WTC11 (cell line): ENCODE data around the gene RNF38.

ENCODE experiments used
- IRF1 ChIP-seq: sonication (generic); formaldehyde crosslinking; IDR thresholded peaks from 2 replicates; pipeline ENCODE4 v1.8.0; 2023; ENCODE audit warnings: missing genetic modification reagents
- MAX ChIP-seq: sonication (generic); formaldehyde crosslinking; IDR thresholded peaks from 2 replicates; pipeline ENCODE4 v1.8.0; 2022; ENCODE audit warnings: mild to moderate bottlenecking, missing genetic modification reagents

- TF ChIP-seq IRF1 (CRISPR knock-in tag) (no peak), MAX (CRISPR knock-in tag) (no peak)
These were observed 42.6 kb upstream of the RNF38 start for GRCh38 chr9:36442710-36443109.
